ENCODE data around the gene NRM.

The NRM gene

GRCh38 chr6:30647242-30648116, 43.3 kb downstream of the NRM start:
- ATAC-seq, result peak; percentile 89
- TF ChIP-seq ZFP30 (CRISPR knock-in tag; IDR thresholded peaks at IDR 0.05), result 0 out of 2 replicates have a peak, but pooled peaks have one; percentile 20
- TF ChIP-seq ZFP3 (CRISPR knock-in tag; IDR thresholded peaks at IDR 0.05), result no peak
- no peak for TF ChIP-seq ISL1 (CRISPR knock-in tag; IDR thresholded peaks at IDR 0.05)
- no peak for TF ChIP-seq OSR1 (CRISPR knock-in tag; IDR thresholded peaks at IDR 0.05)

GRCh38 chr6:30646450-30647241, 44.1 kb downstream of the NRM start, which contains the start of gene C6orf136:
Gene C6orf136, plus strand, starts transcription at chr6:30647133. Its CDS starts 99 bp downstream, at chr6:30647232.
- ATAC-seq, result peak; percentile 82
- TF ChIP-seq SNAI2 (CRISPR knock-in tag; IDR thresholded peaks at IDR 0.05), result no peak
- no peak for TF ChIP-seq CREB5 (CRISPR knock-in tag; IDR thresholded peaks at IDR 0.05; ENCODE audit: low read depth)

- TF ChIP-seq ZFP30 (CRISPR knock-in tag; IDR thresholded peaks at IDR 0.05) (no peak), TCF4 (CRISPR knock-in tag; IDR thresholded peaks at IDR 0.05; ENCODE audit: borderline replicate concordance) (no peak), PPARA (CRISPR knock-in tag; IDR thresholded peaks at IDR 0.05; ENCODE audit: borderline replicate concordance) (no peak), RARB (CRISPR knock-in tag; IDR thresholded peaks at IDR 0.05) (no peak), TSHZ2 (CRISPR knock-in tag; IDR thresholded peaks at IDR 0.05) (no peak), PATZ1 (CRISPR knock-in tag; IDR thresholded peaks at IDR 0.05; ENCODE audit: borderline replicate concordance) (no peak), ZNF8 (CRISPR knock-in tag; IDR thresholded peaks at IDR 0.05) (no peak), CREB5 (CRISPR knock-in tag; IDR thresholded peaks at IDR 0.05; ENCODE audit: low read depth) (no peak), ZNF70 (CRISPR knock-in tag; IDR thresholded peaks at IDR 0.05) (no peak)
- ATAC-seq, result no peak
These were observed 44.8 kb downstream of the NRM start for GRCh38 chr6:30645989-30646388.

- no peak for TF ChIP-seq ZNF70 (CRISPR knock-in tag; IDR thresholded peaks at IDR 0.05)
- TF ChIP-seq CSRNP3 (CRISPR knock-in tag; IDR thresholded peaks at IDR 0.05), result no peak
- no peak for TF ChIP-seq TCF4 (CRISPR knock-in tag; IDR thresholded peaks at IDR 0.05; ENCODE audit: borderline replicate concordance)
- TF ChIP-seq OSR1 (CRISPR knock-in tag; IDR thresholded peaks at IDR 0.05), result no peak
- ATAC-seq, result no peak
These were observed 46.0 kb downstream of the NRM start for GRCh38 chr6:30644769-30645168.

All from SK-N-SH treated with all-trans-retinoic acid at 6 μM for 48 hours (cell line).